Stimulated activated CD8-positive, alpha-beta memory T cell treated with anti-CD3 and anti-CD28 coated beads, Interleukin-15, amount 100 ng/mL, for 24 hours (primary cell): ENCODE results near the gene SEC24A.
"Not testable (repeated sequence)": the region's sequence is repeated elsewhere in the genome, so short reads cannot be mapped to it uniquely, and the experiment has no call there.

Experiments
- DNase-seq: peaks from one replicate; pipeline ENCODE4 v3.0.0-alpha.2; 2020; ENCODE audit warnings: low read depth

Gene SEC24A

GRCh38 chr5:134650660-134651059, 2.1 kb downstream of the SEC24A start:
- DNase-seq: not testable (repeated sequence)

GRCh38 chr5:134651531-134651930, 2.9 kb downstream of the SEC24A start:
- no peak for DNase-seq

DNA sequence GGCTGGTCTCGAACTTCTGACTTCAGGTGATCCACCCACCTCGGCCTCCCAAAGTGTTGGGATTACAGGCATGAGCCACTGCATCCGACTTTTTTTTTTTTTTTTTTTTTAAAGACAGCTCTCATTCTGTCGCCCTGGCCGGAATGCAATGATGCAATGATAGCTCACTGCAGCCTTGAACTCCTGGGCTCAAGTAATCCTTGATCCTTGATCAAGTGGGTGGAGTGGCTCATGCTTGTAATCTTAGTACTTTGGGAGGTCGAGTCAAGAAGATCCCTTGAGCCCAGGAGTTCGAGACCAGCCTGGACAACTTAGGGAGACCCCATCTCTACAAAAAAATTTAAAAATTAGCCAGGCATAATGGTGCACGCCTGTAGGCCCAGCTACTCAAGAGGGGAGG, 8.1 kb downstream of the SEC24A start:
- no peak for DNase-seq

GRCh38 chr5:134659456-134659855, 10.9 kb downstream of the SEC24A start:
- DNase-seq: no peak

DNA sequence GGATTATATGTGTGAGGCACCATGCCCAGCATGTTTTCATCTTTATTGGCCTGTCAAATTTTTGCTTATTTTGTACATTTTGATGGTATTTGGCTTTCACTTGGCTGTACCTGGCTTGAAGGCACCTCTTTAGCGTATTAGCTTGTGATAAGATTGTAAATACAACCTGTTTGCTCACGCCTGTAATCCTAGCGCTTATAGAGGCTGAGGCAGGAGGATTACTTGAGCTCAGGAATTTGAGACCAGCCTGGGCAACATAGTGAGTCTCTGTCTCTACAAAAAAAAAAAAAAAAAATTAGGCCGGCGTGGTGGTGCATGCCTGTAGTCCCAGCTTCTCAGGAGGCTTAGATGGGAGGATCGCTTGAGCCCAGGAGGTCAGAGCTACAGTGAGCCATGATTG, 11.3 kb downstream of the SEC24A start:
- DNase-seq: no peak

DNA sequence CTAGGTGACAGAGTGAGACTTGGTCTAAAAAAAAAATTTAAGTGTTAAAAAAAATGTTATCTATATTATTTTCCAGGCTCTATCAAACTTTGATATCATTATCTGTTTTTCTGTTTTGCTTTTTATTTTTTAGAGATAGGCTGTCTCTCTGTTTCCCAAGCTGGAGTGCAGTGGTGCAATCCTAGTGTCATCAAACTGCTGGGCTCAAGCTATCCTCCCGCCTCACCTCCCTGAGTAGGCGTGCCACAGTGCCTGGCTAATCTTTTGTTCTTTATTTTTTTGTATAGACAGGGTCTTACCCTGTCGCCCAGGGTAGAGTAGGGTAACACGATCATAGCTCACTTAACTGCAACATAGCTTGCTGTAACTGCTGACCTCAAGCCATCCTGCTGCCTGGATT, 14.4 kb downstream of the SEC24A start:
- no peak for DNase-seq

DNA sequence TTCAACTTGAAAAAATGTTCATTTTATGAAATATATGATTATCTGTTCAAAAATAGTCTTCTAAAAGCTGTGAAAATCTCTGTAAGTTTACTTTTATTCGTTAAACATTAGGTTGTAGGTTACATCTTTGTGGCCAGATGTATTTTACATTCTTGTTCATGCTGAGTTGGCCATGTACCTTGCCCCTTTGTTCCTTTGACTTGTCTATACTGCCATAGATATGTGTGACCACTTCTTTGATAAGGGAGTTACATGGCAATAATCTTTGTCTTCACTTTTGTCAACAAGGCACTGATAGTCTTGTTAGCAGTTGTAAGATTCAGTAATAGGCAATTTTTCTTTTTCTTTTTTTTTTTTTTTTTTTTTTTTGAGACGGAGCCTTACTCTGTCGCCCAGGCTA, 15.9 kb downstream of the SEC24A start:
- DNase-seq: no peak

- not testable (repeated sequence) for DNase-seq
Observed at GRCh38 chr5:134673546-134673945, 25.0 kb downstream of the SEC24A start.

- not testable (repeated sequence) for DNase-seq
Observed at GRCh38 chr5:134677357-134677756, 28.8 kb downstream of the SEC24A start.

DNA sequence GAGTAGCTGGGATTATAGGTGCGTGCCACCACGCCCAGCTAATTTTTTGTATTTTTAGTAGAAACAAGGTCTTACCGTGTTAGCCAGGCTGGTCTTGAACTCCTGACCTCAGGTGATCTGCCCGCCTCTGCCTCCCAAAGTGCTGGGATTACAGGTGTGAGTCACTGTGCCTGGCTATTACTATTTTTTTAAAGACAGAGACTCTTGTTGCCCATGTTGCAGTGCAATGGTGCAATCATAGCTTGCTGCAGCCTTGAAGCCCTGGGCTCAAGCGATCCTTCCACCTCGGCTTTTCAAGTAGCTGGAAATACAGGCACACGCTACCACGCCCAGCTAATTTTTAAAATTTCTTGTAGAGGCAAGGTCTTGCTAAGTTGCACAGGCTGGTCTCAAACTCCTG, 41.6 kb downstream of the SEC24A start:
- not testable (repeated sequence) for DNase-seq

DNA sequence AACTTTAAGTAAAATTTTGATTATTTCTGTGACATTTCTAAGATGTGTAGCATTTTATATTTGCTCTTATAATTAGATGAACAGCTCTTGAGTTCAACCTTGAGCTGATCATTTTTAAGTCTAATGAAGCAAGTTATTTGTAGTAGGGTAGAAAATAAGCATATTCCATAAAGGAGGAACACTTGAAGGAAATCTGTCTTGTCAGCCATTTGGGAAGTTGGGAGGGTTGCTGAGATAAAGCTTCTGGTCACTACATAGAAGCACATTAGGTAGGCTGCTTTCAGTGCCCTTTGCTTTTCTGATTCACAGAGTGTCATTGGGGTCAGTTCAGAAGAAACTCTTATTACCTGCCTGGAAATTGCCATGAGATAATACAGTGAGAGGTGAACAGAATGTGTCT, 44.1 kb downstream of the SEC24A start:
- no peak for DNase-seq

GRCh38 chr5:134708301-134708700, 59.7 kb downstream of the SEC24A start:
- no peak for DNase-seq

- no peak for DNase-seq
Observed at GRCh38 chr5:134714120-134714519, 65.5 kb downstream of the SEC24A start.

- no peak for DNase-seq
Observed at GRCh38 chr5:134714541-134714940, 66.0 kb downstream of the SEC24A start.

GRCh38 chr5:134715466-134715865, 66.9 kb downstream of the SEC24A start:
- not testable (repeated sequence) for DNase-seq

- DNase-seq: no peak
Observed at GRCh38 chr5:134724872-134725271, 76.3 kb downstream of the SEC24A start.

DNA sequence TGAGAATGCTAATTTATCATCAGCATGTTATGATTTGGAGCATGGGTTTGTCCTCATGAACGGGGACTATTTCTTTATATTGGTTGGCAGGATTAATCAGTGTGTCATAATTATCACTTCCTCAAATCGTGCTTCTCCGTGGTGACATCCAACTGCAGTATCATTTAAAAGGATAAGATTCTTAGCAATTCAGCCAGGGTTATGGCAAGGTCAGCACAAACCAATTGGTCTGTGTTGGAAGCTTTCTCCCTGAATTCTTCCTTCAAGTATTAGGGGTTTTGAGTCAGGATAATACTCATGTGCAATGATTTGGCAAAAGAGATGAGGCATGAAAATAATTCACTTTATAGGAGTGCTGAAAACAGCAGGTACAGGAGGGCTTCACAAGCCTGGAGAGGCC, 84.2 kb downstream of the SEC24A start:
- no peak for DNase-seq

- no peak for DNase-seq
Observed at GRCh38 chr5:134735243-134735642, 86.7 kb downstream of the SEC24A start.

DNA sequence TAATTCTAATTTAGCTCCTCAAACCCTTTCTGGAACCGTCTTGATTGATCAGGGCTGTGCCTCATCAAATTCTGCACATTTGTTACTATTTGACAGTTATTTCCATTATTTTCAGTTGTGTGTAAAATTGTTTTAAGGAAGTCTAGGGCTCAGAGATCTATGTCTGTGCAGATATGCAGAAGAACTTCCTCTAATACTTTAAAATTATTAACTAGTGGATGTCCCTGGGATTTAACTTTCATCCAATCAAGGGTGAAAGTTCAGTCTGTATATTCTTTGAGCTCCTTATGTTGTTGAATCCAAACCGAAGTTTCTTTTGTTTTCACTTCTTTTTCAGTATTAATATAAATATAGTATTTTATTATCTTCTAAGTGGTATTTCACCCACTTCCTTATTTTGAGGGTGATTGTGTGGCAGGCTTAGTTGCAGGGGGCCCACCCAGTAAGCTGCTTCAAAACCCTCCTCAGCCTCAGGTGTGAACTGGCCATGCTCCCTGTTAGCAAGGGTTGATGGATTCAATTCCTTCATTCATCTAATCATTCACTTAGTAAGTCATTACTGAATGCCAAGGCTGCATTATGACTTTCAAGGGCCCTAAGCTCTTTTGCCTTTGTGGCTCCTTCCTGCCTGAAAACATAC, 87.7 kb downstream of the SEC24A start:
- no peak for DNase-seq

DNA sequence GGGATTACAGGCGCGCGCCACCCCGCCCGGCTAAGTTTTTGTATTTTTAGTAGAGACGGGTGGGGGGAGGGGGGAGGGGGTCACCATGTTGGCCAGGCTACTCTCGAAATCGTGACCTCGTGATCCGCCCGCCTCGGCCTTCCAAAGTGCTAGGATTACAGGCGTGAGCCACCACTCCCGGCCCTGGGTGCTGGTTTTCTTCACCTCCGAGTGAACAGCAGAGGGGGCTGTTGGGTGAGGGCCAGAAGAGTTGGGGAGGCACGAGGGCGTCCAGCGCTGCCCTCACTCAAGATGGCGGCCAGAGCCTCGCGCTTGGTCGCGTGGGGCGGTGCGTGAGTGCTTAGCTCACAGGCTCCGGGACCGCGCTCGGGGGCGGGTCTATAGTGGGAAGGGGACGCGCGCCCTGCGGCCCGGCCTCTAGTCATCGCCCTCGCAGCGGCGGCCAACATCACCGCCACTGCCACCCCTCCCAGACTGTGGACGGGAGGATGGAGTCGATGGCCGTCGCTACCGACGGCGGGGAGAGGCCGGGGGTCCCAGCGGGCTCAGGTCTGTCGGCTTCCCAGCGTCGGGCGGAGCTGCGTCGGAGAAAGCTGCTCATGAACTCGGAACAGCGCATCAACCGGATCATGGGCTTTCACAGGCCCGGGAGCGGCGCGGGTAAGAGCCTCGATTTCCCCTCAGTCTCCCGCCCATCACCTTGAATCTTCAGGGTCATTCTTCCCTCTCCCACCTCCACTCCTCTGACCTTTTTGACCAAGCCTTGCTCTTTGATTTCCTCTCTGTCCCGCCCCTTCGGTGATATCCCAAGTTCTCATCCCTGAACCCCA, 89.8 kb downstream of the SEC24A start, which contains the start of gene CAMLG:
Gene CAMLG (plus strand): TSS at position 416 of the 830 bp plus-strand sequence. CDS start 73 bp downstream, at position 489.
- DNase-seq: peak; percentile 84

- DNase-seq: no peak
Observed at GRCh38 chr5:134738963-134739661, 90.5 kb downstream of the SEC24A start.

DNA sequence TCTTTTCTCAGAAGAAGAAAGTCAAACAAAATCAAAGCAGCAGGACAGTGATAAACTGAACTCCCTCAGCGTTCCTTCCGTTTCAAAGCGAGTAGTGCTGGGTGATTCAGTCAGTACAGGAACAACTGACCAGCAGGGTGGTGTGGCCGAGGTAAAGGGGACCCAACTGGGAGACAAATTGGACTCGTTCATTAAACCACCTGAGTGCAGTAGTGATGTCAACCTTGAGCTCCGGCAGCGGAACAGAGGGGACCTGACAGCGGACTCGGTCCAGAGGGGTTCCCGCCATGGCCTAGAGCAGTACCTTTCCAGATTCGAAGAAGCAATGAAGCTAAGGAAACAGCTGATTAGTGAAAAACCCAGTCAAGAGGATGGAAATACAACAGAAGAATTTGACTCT, 92.5 kb downstream of the SEC24A start:
- no peak for DNase-seq

DNA sequence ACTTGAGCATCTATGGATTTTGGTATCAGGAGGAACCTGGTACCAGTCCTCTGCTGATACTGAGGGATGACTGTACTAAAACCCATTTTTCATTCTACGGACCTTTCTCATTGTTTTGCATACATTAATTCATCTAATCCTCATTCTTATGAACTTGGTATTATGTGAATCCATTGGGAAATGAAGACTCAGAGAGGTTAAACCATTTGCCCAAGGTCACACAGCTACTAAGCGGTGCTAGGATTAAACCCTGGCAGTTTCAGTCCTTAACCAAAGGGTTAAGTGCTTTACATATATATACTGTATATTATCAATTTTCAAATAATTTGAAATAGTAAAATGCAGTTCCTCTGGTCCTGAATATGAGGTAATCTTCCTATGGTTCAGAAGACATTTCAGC, 93.5 kb downstream of the SEC24A start:
- no peak for DNase-seq
